Cardiac muscle cell (in vitro differentiated cells and primary cell): ENCODE measurements around the gene SDC3. TPM values are rescaled to one million over a fixed set of nuclear protein-coding genes. Genes with fewer than 3 reads are reported as not detected.

ENCODE experiments used
- DNase-seq, 2 donors: peaks; one replicate each; pipeline versions ENCODE4 v3.0.0 to v3.0.0-alpha.2; 2010 to 2017; ENCODE audit warnings: low read depth in 1 of 2, low spot score in 1 of 2
- H3K27ac ChIP-seq: fragments of 200-600 bp; sonication (generic); 2 replicates; pipeline ENCODE4 v1.5.1; 2016
- H3K27me3 ChIP-seq: fragments of 200-600 bp; sonication (generic); 2 replicates; pipeline ENCODE4 v1.6.0; 2016; ENCODE audit warnings: control low read depth
- H3K36me3 ChIP-seq: fragments of 200-600 bp; sonication (generic); 2 replicates; pipeline ENCODE4 v1.5.1; 2016; ENCODE audit warnings: control low read depth
- H3K4me1 ChIP-seq: fragments of 200-600 bp; sonication (generic); 2 replicates; pipeline ENCODE4 v1.8.1; 2017; ENCODE audit warnings: low read depth, mild to moderate bottlenecking, mixed run types
- H3K4me3 ChIP-seq: fragments of 200-600 bp; sonication (generic); 2 replicates; pipeline ENCODE4 v1.5.1; 2016; ENCODE audit warnings: mild to moderate bottlenecking
- H3K9me3 ChIP-seq: fragments of 200-600 bp; sonication (generic); 2 replicates; pipeline ENCODE4 v1.5.1; 2017; ENCODE audit warnings: low read depth, mild to moderate bottlenecking, control low read depth
- polyA plus RNA-seq: library from polyadenylated mRNA; unstranded; fragments of >200 nt; fragmentation: Nextera tagmentation; extraction: Ambion mirVana; gene quantifications from 2 replicates; pipeline ENCODE4 v1.2.1, GENCODE V29; 2016
- total RNA-seq: library from RNA; depleted of rRNA; stranded (reverse); fragments of >200 nt; gene quantifications from 2 replicates; pipeline ENCODE4 v1.2.3, GENCODE V29; 2016
- TF ChIP-seq, protein P1 (sequence below): IDR thresholded peaks from 2 replicates; pipeline ENCODE4 v1.5.1; 2012; ENCODE audit warnings: low read depth, mild to moderate bottlenecking, low read length

Gene SDC3, protein sequence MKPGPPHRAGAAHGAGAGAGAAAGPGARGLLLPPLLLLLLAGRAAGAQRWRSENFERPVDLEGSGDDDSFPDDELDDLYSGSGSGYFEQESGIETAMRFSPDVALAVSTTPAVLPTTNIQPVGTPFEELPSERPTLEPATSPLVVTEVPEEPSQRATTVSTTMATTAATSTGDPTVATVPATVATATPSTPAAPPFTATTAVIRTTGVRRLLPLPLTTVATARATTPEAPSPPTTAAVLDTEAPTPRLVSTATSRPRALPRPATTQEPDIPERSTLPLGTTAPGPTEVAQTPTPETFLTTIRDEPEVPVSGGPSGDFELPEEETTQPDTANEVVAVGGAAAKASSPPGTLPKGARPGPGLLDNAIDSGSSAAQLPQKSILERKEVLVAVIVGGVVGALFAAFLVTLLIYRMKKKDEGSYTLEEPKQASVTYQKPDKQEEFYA
- total RNA-seq (87.1 and 89.2 TPM in 2 replicates), polyA plus RNA-seq (85.2 and 95.7 TPM in 2 replicates)

- Histone ChIP-seq H3K9me3 (no peaks in the 10 kb centered on the region), H3K27me3 (no peaks in the 10 kb centered on the region), H3K36me3 (no peaks in the 10 kb centered on the region), H3K27ac (no peak within 1 kb of the TSS), H3K4me1 (peaks cover 11% of the 10 kb centered on the region), H3K4me3 (peak within 1 kb of the TSS; percentile 67)
- DNase-seq: peak; percentile 54 to 73
- TF ChIP-seq, protein P1, sequence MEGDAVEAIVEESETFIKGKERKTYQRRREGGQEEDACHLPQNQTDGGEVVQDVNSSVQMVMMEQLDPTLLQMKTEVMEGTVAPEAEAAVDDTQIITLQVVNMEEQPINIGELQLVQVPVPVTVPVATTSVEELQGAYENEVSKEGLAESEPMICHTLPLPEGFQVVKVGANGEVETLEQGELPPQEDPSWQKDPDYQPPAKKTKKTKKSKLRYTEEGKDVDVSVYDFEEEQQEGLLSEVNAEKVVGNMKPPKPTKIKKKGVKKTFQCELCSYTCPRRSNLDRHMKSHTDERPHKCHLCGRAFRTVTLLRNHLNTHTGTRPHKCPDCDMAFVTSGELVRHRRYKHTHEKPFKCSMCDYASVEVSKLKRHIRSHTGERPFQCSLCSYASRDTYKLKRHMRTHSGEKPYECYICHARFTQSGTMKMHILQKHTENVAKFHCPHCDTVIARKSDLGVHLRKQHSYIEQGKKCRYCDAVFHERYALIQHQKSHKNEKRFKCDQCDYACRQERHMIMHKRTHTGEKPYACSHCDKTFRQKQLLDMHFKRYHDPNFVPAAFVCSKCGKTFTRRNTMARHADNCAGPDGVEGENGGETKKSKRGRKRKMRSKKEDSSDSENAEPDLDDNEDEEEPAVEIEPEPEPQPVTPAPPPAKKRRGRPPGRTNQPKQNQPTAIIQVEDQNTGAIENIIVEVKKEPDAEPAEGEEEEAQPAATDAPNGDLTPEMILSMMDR: no peak
Measured at GRCh38 chr1:30908696-30909364, at the start of gene SDC3. TSS of gene SDC3 (minus strand) at chr1:30908758. CDS start at chr1:30908586, 172 bp downstream.

DNA sequence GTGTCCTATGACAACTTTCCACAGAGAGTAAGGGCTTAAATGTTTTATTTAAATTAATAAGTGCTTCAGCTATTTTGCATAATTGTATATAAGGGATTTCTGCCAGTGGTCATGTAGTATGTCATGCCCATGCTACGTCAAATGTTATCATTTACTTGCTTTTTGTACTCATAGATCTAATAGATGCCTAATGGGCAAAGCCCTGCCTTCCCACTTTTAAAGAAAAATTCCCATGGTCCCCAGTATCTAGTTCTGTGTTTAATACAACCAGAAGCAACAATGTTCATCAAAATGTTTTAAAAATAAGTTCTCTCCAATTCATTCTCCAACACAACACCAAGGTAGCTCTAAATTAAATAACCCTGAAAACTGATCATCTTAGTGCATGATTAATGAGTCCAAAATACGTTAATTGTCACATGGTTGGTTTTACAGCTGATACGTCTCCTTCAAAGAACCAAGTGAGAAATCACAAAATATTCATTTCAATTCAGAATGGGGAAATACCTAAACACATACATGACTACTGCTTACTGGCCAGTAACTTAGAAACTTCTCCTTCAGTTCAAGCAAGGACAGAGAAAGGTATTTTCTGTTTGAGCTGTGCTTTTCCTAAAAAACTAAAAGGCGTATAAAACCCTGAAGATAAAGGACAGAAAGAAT, 49.1 kb upstream of the SDC3 start:
- H3K9me3 ChIP-seq: no peaks in the 10 kb centered on the region
- H3K4me1 ChIP-seq: no peaks in the 10 kb centered on the region
- DNase-seq: no peak
- H3K36me3 ChIP-seq: peaks cover 57% of the 10 kb centered on the region
- TF ChIP-seq, protein P1: no peak
- no peaks in the 10 kb centered on the region for H3K27me3 ChIP-seq
- H3K27ac ChIP-seq: no peak overlapping the region
- no peak overlapping the region for H3K4me3 ChIP-seq

- Histone ChIP-seq H3K4me1 (no peaks in the 10 kb centered on the region), H3K9me3 (no peaks in the 10 kb centered on the region), H3K36me3 (peaks cover 61% of the 10 kb centered on the region), H3K27ac (no peak overlapping the region), H3K27me3 (no peaks in the 10 kb centered on the region), H3K4me3 (no peak overlapping the region)
- peak in 1 of 2 donors; percentile 54 for DNase-seq
- TF ChIP-seq, protein P1: no peak
Measured at GRCh38 chr1:30955448-30956015, 47.0 kb upstream of the SDC3 start.

- Histone ChIP-seq H3K27ac (no peak overlapping the region), H3K4me1 (no peaks in the 10 kb centered on the region), H3K4me3 (no peak overlapping the region), H3K27me3 (no peaks in the 10 kb centered on the region), H3K9me3 (no peaks in the 10 kb centered on the region), H3K36me3 (peaks cover 65% of the 10 kb centered on the region)
- TF ChIP-seq, protein P1: no peak
- DNase-seq: no peak
Measured at GRCh38 chr1:30953685-30954084, 45.1 kb upstream of the SDC3 start.

DNA sequence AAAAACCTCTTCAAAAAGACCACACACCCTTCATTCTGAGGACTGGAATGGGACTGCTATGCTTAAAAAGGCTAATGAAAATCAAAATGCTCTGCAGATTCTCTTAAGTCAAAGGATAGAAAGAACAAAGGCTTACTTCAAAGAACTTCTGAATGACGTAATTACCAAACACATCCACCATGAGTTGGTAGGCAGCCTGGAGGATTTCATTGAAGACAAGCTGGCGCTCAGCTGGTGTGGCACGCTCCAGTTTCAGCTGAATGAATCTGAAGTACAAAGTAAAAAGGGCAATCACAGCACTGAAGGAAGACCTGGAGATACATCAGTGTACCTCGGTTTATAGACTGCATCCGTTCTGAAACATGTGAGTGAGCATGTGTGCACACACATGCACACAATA, 43.5 kb upstream of the SDC3 start:
- no peak for DNase-seq
- Histone ChIP-seq H3K4me3 (no peak overlapping the region), H3K9me3 (no peaks in the 10 kb centered on the region), H3K27ac (no peak overlapping the region), H3K4me1 (no peaks in the 10 kb centered on the region), H3K27me3 (no peaks in the 10 kb centered on the region), H3K36me3 (peaks cover 70% of the 10 kb centered on the region)
- TF ChIP-seq, protein P1: no peak
